ENCODE data around the gene PADI3.

The PADI3 gene

GRCh38 chr1:17270891-17271765, 22.2 kb downstream of the PADI3 start:
- in situ Hi-C loops (cut with MboI; ENCODE audit: low sequenced_read_pairs), result no loop called here

- in situ Hi-C loops (cut with MboI; ENCODE audit: low sequenced_read_pairs), result no loop called here
These were observed 23.2 kb downstream of the PADI3 start for GRCh38 chr1:17272066-17272465.

GRCh38 chr1:17272646-17273045, 23.7 kb downstream of the PADI3 start:
- in situ Hi-C loops (cut with MboI; ENCODE audit: low sequenced_read_pairs), result no loop called here

GRCh38 chr1:17273096-17273495, 24.2 kb downstream of the PADI3 start:
- in situ Hi-C loops (cut with MboI; ENCODE audit: low sequenced_read_pairs), result no loop called here

- in situ Hi-C loops (cut with MboI; ENCODE audit: low sequenced_read_pairs), result no loop called here
These were observed 25.6 kb downstream of the PADI3 start for GRCh38 chr1:17274186-17275170.

- in situ Hi-C loops (cut with MboI; ENCODE audit: low sequenced_read_pairs), result no loop called here
These were observed 27.7 kb downstream of the PADI3 start for GRCh38 chr1:17276568-17276967.

- in situ Hi-C loops (cut with MboI; ENCODE audit: low sequenced_read_pairs), result no loop called here
These were observed 28.7 kb downstream of the PADI3 start for GRCh38 chr1:17277511-17278159.

GRCh38 chr1:17278996-17279830, 30.3 kb downstream of the PADI3 start:
- in situ Hi-C loops (cut with MboI; ENCODE audit: low sequenced_read_pairs), result no loop called here

GRCh38 chr1:17280436-17280835, 31.5 kb downstream of the PADI3 start:
- in situ Hi-C loops (cut with MboI; ENCODE audit: low sequenced_read_pairs), result no loop called here

- in situ Hi-C loops (cut with MboI; ENCODE audit: low sequenced_read_pairs), result no loop called here
These were observed 32.0 kb downstream of the PADI3 start for GRCh38 chr1:17280894-17281293.

- in situ Hi-C loops (cut with MboI; ENCODE audit: low sequenced_read_pairs), result no loop called here
These were observed 32.9 kb downstream of the PADI3 start for GRCh38 chr1:17281775-17282181.

GRCh38 chr1:17282836-17283235, 33.9 kb downstream of the PADI3 start:
- in situ Hi-C loops (cut with MboI; ENCODE audit: low sequenced_read_pairs), result no loop called here

GRCh38 chr1:17286646-17287045, 37.7 kb downstream of the PADI3 start:
- in situ Hi-C loops (cut with MboI; ENCODE audit: low sequenced_read_pairs), result no loop called here

- in situ Hi-C loops (cut with MboI; ENCODE audit: low sequenced_read_pairs), result no loop called here
These were observed 38.4 kb downstream of the PADI3 start for GRCh38 chr1:17287130-17287776.

GRCh38 chr1:17289721-17290120, 40.8 kb downstream of the PADI3 start:
- in situ Hi-C loops (cut with MboI; ENCODE audit: low sequenced_read_pairs), result no loop called here

GRCh38 chr1:17290553-17290952, 41.7 kb downstream of the PADI3 start:
- in situ Hi-C loops (cut with MboI; ENCODE audit: low sequenced_read_pairs), result no loop called here

GRCh38 chr1:17292299-17293160, 43.6 kb downstream of the PADI3 start:
- in situ Hi-C loops (cut with MboI; ENCODE audit: low sequenced_read_pairs), result no loop called here

GRCh38 chr1:17293681-17294425, 45.0 kb downstream of the PADI3 start:
- in situ Hi-C loops (cut with MboI; ENCODE audit: low sequenced_read_pairs), result no loop called here
